HG02759 (cell line): ENCODE data around the gene TAS2R1.

Experiments used
- ATAC-seq: cut with Tn5 transposase; IDR thresholded peaks from one replicate; pipeline ENCODE4 v1.9.1; 2021; ENCODE audit warnings: mild to moderate bottlenecking, moderate library complexity; ENCODE audit not compliant: unreplicated experiment

Gene TAS2R1

GRCh38 chr5:9630251-9630650 is at the start of gene TAS2R1:
Gene TAS2R1 (minus strand): TSS chr5:9630351. CDS start chr5:9630032, 319 bp downstream.
- ATAC-seq = no peak

GRCh38 chr5:9670371-9670770 is 40.2 kb upstream of the TAS2R1 start:
- ATAC-seq = no peak

GRCh38 chr5:9667906-9668305 is 37.8 kb upstream of the TAS2R1 start:
- ATAC-seq = no peak

- ATAC-seq = no peak
Measured at GRCh38 chr5:9663891-9664290, 33.7 kb upstream of the TAS2R1 start.

- ATAC-seq = no peak
Measured at GRCh38 chr5:9661316-9662015, 31.3 kb upstream of the TAS2R1 start.

- ATAC-seq = no peak
Measured at GRCh38 chr5:9658706-9659105, 28.6 kb upstream of the TAS2R1 start.

- ATAC-seq = no peak
Measured at GRCh38 chr5:9657819-9658218, 27.7 kb upstream of the TAS2R1 start.

- ATAC-seq = no peak
Measured at GRCh38 chr5:9655641-9656040, 25.5 kb upstream of the TAS2R1 start.

- no peak for ATAC-seq
Measured at GRCh38 chr5:9654886-9655285, 24.7 kb upstream of the TAS2R1 start.

GRCh38 chr5:9653811-9654210 is 23.7 kb upstream of the TAS2R1 start:
- peak; percentile 95 for ATAC-seq

- no peak for ATAC-seq
Measured at GRCh38 chr5:9653061-9653460, 22.9 kb upstream of the TAS2R1 start.

- ATAC-seq = no peak
Measured at GRCh38 chr5:9652295-9652694, 22.1 kb upstream of the TAS2R1 start.

- no peak for ATAC-seq
Measured at GRCh38 chr5:9646843-9647242, 16.7 kb upstream of the TAS2R1 start.

GRCh38 chr5:9644630-9645029 is 14.5 kb upstream of the TAS2R1 start:
- ATAC-seq = no peak

GRCh38 chr5:9642621-9643020 is 12.5 kb upstream of the TAS2R1 start:
- ATAC-seq = no peak

- no peak for ATAC-seq
Measured at GRCh38 chr5:9641806-9642355, 11.7 kb upstream of the TAS2R1 start.

- no peak for ATAC-seq
Measured at GRCh38 chr5:9632495-9632894, 2.3 kb upstream of the TAS2R1 start.

- no peak for ATAC-seq
Measured at GRCh38 chr5:9627541-9627940, 2.6 kb downstream of the TAS2R1 start.

GRCh38 chr5:9626955-9627354 is 3.2 kb downstream of the TAS2R1 start:
- no peak for ATAC-seq

GRCh38 chr5:9625731-9626130 is 4.4 kb downstream of the TAS2R1 start:
- no peak for ATAC-seq

GRCh38 chr5:9625286-9625685 is 4.9 kb downstream of the TAS2R1 start:
- ATAC-seq = no peak

GRCh38 chr5:9624196-9624947 is 5.8 kb downstream of the TAS2R1 start:
- ATAC-seq = no peak
